ENCODE results near the gene DAG1. TPM values are rescaled to one million over a fixed set of nuclear protein-coding genes. Genes with fewer than 3 reads are reported as not detected.

DAG1 gene
- polyA plus RNA-seq, 3 donors = 3.9 to 5.8 (median 4.2) TPM

DNA sequence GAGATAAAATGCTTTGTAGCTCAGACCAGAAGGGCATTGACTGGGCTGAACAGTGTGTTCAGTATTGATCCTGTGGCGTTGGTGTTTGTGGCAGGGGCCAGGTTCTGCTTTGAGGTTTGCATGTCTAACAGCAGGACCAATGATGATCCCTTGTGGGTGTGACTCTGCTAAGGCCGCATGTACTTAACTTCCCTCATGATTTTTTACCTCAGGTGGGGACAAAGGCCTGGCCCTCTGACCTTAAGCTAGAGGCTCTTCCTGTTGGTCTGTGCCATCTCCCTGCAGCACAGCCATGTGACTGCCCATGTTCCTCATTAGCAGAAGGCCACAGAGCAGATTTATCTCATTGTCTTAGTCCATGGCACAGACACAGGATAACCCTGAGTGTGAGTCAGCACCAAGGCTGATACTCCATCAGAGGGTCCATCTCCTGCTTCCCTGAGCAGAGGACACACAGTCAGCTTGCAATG, 49.9 kb downstream of the DAG1 start:
- no peak overlapping the region for H3K4me2 ChIP-seq (replicated peaks; ENCODE audit: extremely low read depth, low read length, poor library complexity, severe bottlenecking)
- TF ChIP-seq CTCF (IDR thresholded peaks at IDR 0.05) = no peak
- H2AFZ ChIP-seq (ENCODE audit: insufficient read depth, low read depth, low read length, poor library complexity, severe bottlenecking) = no peak overlapping the region
- H3K4me1 ChIP-seq (ENCODE audit: control insufficient read depth in 1 of 2, insufficient read depth in 2 of 2, low read length in 2 of 2) = no peaks in the 10 kb centered on the region
- H3K4me3 ChIP-seq (replicated peaks in 1 of 3; ENCODE audit: low read depth in 2 of 3, low read length in 3 of 3) = no peak overlapping the region
- no peak overlapping the region for H3K4me3 Mint-ChIP-seq
- peaks cover 36 to 47% of the 10 kb centered on the region in 2 donors for H3K36me3 Mint-ChIP-seq
- H3K27me3 ChIP-seq (ENCODE audit: control insufficient read depth in 2 of 2, insufficient read depth in 2 of 2, low read length in 2 of 2) = no peaks in the 10 kb centered on the region
- peak in 2 of 3 donors; percentile 7 to 28 for DNase-seq
- no peak overlapping the region for H3K9ac ChIP-seq (ENCODE audit: insufficient read depth, low read length, poor library complexity, severe bottlenecking)
- H3K27me3 Mint-ChIP-seq (ENCODE audit: low read depth in 3 of 3) = no peaks in the 10 kb centered on the region
- peaks cover 18% of the 10 kb centered on the region for H3K4me1 Mint-ChIP-seq
- H3K27ac Mint-ChIP-seq = peak overlapping the region in 2 of 7 donors; percentile 25 to 50
- H3K9me3 Mint-ChIP-seq = no peaks in the 10 kb centered on the region
- H3K9me3 ChIP-seq (replicated peaks in 1 of 2; ENCODE audit: control insufficient read depth in 1 of 2, insufficient read depth in 1 of 2, low read length in 2 of 2) = no peaks in the 10 kb centered on the region
- no peaks in the 10 kb centered on the region for H3K79me2 ChIP-seq (ENCODE audit: insufficient read depth, low read length)
- WGBS (ENCODE audit: insufficient coverage) = 64% methylated on average over 2 of the region's 2 CpGs
- intact Hi-C loops (cut with micrococcal nuclease) = no loop called here
- H4K20me1 ChIP-seq (ENCODE audit: insufficient read depth, low read length) = peaks cover 21% of the 10 kb centered on the region
- no peak overlapping the region for H3K27ac ChIP-seq (ENCODE audit: low read depth in 1 of 2, low read length in 2 of 2)
- peaks cover 9 to 38% of the 10 kb centered on the region in 2 donors for H3K36me3 ChIP-seq (replicated peaks in 1 of 2; ENCODE audit: control insufficient read depth in 1 of 2, insufficient read depth in 2 of 2, low read length in 2 of 2)

GRCh38 chr3:49523756-49524747, 54.0 kb downstream of the DAG1 start:
- Histone ChIP-seq H4K20me1 (ENCODE audit: insufficient read depth, low read length) (peaks cover 22% of the 10 kb centered on the region), H3K9me3 (replicated peaks in 1 of 2; ENCODE audit: control insufficient read depth in 1 of 2, insufficient read depth in 1 of 2, low read length in 2 of 2) (no peaks in the 10 kb centered on the region), H3K4me3 (replicated peaks in 1 of 3; ENCODE audit: low read depth in 2 of 3, low read length in 3 of 3) (no peak overlapping the region), H3K9ac (ENCODE audit: insufficient read depth, low read length, poor library complexity, severe bottlenecking) (no peak overlapping the region), H3K4me1 (ENCODE audit: control insufficient read depth in 1 of 2, insufficient read depth in 2 of 2, low read length in 2 of 2) (no peaks in the 10 kb centered on the region), H3K36me3 (replicated peaks in 1 of 2; ENCODE audit: control insufficient read depth in 1 of 2, insufficient read depth in 2 of 2, low read length in 2 of 2) (peaks cover 0 to 6% of the 10 kb centered on the region in 2 donors), H3K27me3 (ENCODE audit: control insufficient read depth in 2 of 2, insufficient read depth in 2 of 2, low read length in 2 of 2) (no peaks in the 10 kb centered on the region), H2AFZ (ENCODE audit: insufficient read depth, low read depth, low read length, poor library complexity, severe bottlenecking) (no peak overlapping the region), H3K4me2 (replicated peaks; ENCODE audit: extremely low read depth, low read length, poor library complexity, severe bottlenecking) (no peak overlapping the region), H3K27ac (ENCODE audit: low read depth in 1 of 2, low read length in 2 of 2) (peak overlapping the region in 1 of 2 donors; percentile 26), H3K79me2 (ENCODE audit: insufficient read depth, low read length) (no peaks in the 10 kb centered on the region)
- Mint-ChIP-seq H3K36me3 (peaks cover 20 to 21% of the 10 kb centered on the region in 2 donors), H3K27ac (peak overlapping the region in 2 of 7 donors; percentile 46 to 73), H3K27me3 (ENCODE audit: low read depth in 3 of 3) (no peaks in the 10 kb centered on the region), H3K9me3 (no peaks in the 10 kb centered on the region), H3K4me3 (no peak overlapping the region), H3K4me1 (peaks cover 18% of the 10 kb centered on the region)
- no peak for TF ChIP-seq CTCF (IDR thresholded peaks at IDR 0.05)
- intact Hi-C loops (cut with micrococcal nuclease) = no loop called here
- WGBS (ENCODE audit: insufficient coverage) = 100% methylated on average over 3 of the region's 5 CpGs
- peak in 1 of 3 donors; percentile 15 for DNase-seq

All from CD14-positive monocyte (primary cell).